GM19468 (cell line): Measurements from ENCODE around the gene PHF20.
"Not testable (repeated sequence)": the region's sequence is repeated elsewhere in the genome, so short reads cannot be mapped to it uniquely, and the experiment has no call there.

ENCODE experiments used
- ATAC-seq: cut with Tn5 transposase; IDR thresholded peaks from one replicate; pipeline ENCODE4 v1.9.1; 2021; ENCODE audit warnings: mild to moderate bottlenecking, moderate library complexity, moderate number of reproducible peaks; ENCODE audit not compliant: unreplicated experiment; ENCODE audit errors: extremely low read depth

PHF20 gene

DNA sequence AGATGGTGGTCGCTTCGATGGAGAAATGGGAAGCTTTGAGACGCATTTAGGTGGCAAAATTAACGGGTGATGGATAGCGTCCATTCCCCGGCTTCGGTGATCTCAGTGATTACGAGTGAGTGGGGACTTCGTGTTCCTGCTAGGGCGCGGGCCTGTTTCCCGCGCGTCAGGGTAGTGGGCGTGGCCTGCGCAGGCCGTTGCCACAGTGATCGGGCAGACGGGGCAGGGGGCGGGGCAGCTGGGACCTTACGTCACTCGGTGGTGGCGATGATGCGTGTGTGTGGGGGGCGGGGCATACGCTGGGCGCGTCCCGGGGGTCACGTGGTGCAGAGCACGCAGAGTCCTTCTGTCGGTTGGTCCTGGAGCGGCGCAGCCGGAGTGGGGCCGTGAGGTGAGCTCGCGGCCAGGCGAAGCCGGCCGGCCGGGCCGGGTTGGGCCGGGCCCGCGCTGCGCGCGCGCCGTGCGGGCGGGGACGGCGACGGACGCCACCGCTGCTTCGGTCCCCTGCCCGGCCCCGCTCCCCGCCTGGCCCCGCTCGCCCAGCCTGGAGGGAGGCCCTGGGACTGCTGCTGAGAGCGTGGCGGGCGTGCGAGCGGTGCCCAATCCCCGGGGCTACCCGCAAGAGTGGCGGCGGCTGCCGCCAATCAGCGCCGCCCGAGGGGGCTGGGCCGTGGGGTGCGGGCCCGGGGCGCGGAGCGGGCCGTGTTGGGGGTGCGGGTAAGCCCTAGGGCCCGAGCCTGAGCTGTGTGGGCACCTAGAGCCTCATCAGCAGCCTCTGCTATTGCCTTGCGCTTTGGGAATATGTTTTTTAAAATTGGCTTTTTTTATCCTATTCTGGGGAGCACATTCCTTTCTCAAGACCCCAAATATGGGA, at the start of gene PHF20:
TSS of gene PHF20 (plus strand) at position 327 of the 874 bp plus-strand sequence. CDS start 29,508 bp downstream, outside the sequence.
- ATAC-seq, result peak; percentile 53

DNA sequence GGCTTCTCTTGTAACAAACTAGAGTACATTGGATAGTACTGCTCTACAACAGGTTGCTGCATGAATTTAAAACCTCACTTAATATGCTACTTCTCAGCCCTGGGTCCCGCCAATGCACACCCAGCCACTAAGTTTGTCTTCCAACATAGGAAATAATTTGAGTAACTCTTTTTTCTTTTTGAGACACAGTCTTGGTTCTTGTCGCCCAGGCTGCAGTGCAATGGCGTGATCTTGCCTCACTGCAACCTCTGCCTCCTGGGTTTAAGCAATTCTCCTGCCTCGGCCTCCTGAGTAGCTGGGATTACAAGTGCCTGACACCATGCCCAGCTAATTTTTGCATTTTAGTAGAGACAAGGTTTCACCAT, 48.6 kb upstream of the PHF20 start:
- ATAC-seq, result not testable (repeated sequence)

DNA sequence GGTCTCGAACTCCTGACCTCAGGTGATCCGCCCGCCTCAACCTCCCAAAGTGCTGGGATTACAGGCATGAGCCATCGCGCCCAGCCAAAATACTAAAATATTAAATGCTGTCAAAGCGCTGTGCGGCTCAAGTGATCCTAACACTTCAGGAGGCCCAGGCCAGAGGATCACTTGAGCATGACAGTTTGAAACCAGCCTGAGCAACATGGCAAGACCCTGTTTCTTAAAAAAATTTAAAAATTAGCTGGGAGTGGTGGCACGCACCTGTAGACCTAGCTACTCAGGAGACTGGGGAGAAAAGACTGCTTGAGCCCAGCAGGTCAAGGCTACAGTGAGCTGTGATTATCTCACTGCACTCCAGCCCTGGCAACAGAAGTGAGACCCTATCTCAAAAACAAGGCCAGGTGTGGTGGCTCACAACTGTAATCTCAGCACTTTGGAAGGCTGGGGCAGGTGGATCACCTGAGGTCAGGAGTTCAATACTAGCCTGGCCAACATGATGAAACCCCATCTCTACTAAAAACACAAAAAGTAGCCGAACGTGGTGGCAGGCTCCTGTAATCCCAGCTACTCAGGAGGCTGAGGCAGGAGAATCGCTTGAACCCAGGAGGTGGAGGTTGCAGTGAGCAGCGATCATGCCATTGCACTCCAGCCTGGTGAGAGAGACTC, 48.0 kb upstream of the PHF20 start:
- ATAC-seq, result not testable (repeated sequence)

DNA sequence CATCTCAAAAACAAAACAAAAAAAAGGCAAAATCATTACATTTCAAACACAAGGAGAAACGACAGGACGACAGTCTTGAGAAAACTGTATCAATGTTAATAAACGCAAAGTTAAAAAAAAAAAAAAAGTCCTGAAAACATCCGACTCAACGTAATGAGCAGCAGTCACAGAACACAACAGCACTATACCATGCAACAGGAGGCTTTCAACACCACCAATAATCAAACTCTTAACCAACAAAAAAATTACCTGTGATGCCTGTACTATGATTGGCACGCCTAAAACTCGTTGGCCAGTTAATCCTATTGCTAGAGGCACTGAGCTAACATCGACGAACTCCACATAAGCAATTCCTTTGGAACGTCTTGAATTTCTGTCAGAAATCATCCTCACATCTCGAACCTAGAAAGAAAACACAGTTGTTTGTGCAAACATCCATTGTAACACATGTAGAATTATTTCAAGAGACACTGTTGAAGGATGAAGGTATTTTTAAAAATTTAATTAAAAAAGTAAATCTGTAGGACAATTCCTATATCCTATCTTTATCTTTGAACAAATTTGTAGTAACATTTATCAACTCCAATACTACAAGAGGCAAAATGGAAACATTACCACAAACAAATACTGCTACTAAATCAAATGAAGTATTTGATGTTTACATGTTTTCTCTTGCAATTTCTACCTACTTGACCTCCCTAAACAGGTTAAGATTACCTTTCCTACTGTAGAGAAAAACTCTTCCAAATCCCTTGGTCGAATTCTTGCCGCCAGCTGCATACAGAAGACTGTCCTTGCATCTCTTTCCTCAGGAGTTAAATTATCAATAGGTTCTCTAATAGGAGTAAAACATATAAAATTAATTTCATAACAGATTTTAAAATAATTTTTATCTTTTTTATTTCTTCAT, 47.2 kb upstream of the PHF20 start:
- no peak for ATAC-seq

DNA sequence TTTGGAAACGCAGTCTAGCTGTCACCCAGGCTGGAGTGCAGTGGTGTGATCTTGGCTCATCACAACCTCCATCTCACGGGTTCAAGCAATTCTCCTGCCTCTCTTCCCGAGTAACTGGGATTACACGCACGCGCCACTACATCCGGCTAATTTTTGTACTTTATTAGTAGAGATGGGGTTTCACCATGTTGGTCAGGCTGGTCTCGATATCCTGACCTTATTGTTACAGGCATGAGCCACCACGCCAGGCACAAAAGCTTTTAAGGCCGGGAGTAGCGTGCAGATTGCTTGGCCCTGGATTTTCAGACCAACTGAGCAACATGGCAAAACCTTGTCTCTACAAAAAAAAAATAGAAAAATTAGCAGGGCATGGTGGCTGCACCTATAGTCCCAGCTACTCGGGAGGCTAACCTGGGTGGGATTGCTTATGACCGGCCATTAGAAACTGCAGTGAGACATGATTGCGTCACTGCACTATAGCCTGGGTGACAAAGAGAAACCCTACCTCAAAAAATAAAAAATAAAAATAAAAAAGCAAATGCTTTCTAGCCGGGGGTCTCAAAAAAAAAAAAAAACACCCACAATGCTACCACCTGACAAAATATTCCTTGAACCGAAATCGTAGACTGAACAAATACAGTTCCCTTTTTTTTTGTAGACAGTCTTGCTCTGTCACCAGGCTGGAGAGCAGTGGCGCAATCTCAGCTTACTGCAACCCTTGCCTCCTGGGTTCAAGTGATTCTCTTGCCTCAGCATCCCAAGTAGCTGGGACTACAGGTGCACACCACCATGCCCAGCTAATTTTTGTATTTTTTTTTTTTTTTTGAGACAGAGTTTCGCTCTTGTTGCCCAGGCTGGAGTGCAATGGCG, 44.7 kb upstream of the PHF20 start:
- ATAC-seq, result no peak

DNA sequence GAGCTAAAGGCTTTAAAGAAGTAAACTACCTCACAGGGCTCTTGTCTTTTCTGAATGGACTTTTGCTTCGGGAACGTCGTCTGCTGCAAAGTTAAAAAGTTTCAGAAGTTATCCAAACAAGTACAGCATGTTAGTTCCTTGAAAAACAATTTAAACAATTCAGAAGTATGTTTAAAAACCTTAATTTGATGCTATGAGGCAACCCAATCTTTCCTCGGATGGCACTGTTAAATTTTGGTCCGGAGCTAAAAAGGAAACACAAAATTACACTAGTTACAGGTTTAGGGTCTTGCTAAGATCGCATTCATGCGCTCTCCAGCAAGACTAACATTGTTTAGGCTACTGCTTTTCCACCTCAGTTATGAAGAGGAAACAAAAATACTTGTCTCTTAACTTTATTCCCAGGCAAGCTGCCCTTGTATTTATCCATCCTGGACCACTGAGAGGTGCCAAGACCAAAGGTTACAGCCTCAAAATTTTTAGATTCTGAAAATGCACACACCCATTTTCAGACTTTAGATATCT, 42.5 kb upstream of the PHF20 start:
- no peak for ATAC-seq

DNA sequence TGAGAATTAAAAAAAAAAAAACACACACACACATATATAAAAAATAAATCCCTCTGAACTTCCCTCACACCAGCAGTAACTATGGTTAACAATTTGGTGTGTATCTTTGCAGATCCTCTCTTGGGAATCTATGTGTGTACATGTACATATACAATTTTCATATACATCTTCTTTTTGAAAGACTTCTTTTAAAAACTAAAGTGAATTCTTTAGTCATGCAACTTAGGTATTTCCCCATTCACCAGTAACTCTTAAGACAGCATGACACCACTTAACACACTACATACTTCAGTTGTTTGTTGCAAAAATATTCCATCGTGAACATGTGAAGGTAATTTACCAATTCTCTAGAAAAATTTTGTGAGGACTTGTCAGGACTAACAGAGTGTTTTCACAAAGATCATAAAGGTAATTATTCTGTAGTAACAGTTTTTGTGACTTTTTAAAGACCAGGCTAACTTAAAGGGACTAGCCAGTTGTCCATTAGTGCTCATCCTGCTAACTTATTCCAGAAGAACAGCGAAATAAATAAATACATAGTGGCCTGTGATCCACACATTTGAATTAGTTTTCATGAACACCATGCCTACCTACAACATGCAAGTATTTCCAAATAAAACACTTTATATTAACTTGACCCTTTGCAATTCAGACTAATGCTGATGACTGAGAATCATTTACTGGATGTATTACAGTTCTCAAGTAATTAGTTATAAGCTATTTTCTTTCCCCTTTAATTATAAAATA, 41.8 kb upstream of the PHF20 start:
- ATAC-seq, result no peak

DNA sequence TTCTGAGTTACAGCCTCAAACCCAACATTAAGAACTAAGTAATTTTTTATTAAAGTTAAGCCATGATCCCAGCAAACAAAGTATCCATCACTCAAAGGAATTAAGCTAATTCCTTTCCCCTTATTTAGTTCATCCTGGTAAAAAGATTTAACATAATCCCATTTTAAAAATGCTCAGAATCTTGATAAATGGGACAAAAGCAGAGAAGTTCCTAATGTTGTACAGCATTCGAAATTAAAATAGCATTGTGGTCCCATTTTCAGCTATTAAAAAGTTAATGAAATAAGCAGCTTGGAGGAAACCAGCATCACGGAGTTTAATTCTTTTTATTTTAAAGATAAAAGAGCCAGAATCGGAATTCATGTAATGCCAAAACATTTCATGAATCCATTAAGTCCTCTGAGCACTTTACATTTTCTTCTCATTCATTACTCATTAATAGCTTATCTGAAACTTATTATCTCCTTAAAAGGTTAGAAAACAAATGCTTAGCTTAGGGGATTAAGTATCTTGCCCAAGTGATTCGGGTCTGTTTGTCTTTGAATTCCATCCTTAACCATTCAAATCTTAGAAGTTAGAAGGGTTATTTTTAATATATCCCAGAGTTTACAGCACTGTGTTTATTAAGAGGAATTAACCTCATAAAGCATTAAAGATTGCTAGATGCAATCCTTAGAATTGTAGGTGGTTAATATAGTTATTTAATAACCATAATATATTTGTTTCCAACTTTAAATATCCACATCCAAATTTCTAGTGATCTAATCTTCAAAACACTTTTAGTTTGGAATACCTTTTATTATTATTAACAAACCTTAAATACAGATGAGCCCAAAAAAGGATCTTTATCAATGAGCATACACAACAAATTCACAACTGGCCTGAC, 41.0 kb upstream of the PHF20 start:
- ATAC-seq, result no peak

DNA sequence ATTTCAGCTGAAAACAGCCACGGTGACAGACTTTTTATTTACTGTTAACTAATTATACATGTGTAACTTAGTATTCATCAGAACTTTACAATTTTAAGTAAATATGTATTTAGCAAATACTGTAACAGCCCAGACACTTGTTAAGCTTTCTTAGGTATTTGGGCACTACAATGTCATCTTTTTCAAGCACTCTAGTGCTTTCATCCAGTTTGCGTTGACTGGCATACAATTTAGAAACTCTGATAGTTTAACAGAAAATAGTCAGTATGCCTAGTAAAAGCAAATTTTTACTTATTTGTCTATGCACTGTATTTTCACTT, 40.4 kb upstream of the PHF20 start:
- ATAC-seq, result no peak

DNA sequence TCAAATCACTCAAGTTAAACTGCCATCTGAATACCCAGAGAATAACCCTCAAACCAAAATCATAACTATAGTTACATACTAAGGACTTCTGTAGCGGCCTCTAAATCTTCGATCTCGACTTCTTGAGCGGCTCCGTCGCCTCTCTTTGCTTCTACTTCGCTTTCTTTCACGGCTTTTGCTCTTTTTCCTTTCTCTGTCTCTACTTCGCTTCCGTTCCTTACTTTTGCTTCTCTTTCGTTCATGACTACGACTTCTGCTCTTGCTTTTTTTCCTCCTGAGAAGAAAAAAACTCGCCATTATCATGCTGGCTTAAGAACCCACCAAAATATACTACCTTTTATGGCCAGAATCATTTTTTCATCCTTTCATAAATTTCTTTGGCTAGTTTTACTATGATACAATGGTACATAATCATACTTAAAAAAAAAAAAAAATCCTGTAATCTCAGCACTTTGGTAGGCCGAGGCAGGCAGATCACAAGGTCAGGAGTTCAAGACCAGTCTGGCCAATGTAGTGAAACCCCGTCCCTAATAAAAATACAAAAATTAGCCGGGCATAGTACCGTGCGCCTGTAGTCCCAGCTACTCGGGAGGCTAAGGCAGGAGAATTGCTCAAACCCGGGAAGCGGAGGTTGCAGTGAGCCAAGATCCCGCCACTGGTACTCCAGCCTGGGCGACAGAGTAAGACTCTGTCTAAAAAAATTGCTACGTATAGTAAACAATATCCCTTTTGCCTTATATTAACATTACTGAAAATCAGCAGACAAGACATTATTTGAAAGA, 39.8 kb upstream of the PHF20 start:
- ATAC-seq, result no peak

DNA sequence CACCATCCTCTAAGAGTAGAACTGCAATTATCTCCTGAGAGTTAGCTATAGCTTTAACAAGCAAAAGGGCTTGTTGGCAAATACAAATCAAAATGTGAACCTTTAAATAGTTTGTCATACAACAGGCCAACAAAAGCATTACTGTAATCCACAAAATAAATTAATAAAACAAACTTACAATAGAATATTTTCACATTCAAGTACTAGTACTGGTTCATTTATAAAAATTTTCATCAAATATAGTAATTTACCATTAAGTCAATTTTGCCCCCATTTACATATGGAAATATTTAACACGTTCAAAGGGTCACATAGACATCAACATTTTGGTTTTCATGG, 39.2 kb upstream of the PHF20 start:
- no peak for ATAC-seq

DNA sequence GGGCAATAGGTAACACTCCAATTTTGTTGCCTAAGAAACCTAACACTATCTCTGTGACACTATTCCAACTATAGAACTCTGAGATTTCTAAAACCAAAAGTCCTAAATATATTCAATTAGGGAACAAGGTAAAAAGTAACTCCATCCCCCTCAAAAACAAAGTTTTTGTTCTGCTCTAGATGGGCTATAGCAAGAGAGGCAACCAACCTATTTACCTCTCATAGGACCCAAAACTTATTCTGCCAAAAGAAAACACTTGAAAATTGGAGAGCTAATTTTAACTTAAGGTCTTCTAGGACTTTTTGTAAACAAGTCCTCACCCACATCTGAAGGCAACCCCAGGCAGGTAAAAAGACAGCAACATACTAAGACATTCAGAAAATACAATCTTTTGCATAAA, 37.4 kb upstream of the PHF20 start:
- no peak for ATAC-seq

DNA sequence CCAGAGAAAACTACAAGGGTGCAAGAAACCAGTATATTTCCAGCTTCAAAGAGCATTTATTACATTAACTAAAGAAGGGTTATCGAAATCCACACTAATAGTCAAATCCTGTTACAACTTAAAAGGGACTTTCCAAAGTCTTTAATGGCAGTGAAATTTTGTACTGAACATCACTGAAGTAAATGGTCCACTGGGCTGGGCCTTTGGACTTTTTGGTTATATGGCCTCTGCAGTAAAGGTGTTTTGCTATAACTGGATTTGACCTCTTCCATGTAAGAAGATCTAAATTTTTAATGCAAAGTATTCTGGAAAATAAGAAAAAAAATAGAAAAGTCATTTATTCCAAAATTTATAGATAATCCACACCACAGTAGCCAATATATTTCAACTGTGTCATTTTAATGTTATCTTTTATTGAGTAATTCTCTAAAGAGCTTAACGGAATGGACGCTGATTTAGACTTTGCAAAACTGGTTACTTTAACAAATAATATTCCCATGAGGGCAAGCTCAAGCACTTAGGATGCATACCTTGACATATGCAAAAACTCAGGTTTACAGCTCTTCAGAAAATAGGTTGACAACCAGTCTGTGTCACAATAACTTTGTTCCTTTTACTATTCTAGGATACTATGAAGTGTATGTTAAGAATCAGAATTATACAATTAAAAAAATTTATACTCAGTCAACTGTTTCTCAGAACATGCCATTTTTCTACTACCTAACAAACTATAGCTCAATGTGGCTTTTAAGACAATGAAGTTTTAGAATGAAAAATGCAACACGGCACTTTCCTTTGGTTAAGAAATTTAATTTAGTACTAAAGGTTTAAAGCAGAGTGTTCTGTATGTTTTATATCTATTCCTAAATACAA, 36.8 kb upstream of the PHF20 start:
- no peak for ATAC-seq

DNA sequence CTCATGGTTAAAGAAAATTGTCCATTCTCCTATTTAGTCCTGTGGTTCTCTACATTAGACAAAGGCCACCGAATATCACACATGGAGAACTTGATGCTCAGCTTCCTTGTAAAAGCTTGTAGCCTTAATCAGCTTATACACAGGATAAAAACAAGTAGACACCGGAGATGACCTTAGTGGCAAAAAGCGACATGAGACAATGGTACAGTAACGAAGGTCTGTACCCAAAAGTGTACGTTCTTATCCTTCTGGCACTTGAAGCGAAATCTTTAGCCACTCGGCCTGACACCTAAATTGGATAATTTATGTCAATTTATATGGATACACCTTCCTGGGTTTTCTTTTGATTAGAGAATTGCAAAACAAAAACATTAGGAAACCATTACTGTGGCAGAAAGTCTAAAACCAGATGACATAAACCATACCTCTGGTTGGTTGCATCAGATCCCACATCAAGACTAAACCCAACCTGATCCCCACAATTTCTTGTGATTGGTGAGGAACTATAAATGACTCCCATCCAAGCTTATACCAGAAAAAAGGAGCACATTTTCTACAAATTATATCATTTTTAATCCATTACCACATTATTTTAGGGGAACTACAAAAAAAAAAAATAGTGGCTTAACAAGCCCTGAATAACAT, 35.9 kb upstream of the PHF20 start:
- no peak for ATAC-seq

DNA sequence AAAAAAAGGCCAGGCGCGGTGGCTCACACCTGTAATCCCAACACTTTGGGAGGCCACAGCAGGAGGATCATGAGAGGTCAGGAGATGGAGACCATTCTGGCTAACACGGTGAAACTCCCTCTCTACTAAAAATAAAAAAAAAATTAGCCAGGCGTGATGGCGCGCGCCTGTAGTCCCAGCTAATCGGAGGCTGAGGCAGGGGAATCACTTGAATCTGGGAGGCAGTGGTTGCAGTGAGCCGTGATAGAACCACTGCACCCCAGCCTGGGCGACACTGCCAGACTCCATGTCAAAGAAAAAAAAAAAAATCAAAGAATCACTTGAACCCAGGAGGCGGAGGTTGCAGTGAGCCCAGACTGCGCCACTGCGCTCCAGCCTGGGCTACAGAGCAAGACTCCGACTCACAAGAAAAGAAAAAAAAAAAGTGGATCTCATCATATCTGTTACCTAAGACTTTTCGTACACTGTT, 33.9 kb upstream of the PHF20 start:
- no peak for ATAC-seq
